Mesenchymal stem cell (in vitro differentiated cells and primary cell): Measurements from ENCODE around the gene AADAT.
A peak's percentile ranks its signal among the peaks of the same experiment; 100 is the strongest.

Experiments used
- DNase-seq: peaks from one replicate; pipeline ENCODE4 v3.0.0-alpha.2; 2013
- H2AFZ ChIP-seq: one replicate; pipeline ENCODE4 v1.6.1; 2013; ENCODE audit warnings: low read depth, mild to moderate bottlenecking, control low read depth, inconsistent platforms, low read length, moderate library complexity
- H2AK5ac ChIP-seq: 2 replicates; pipeline ENCODE4 v1.6.1; 2013; ENCODE audit warnings: low read length, moderate library complexity, mild to moderate bottlenecking, inconsistent platforms; ENCODE audit not compliant: severe bottlenecking
- H2BK120ac ChIP-seq: one replicate; pipeline ENCODE4 v1.6.1; 2013; ENCODE audit warnings: low read depth, mild to moderate bottlenecking, inconsistent platforms, low read length, moderate library complexity
- H2BK12ac ChIP-seq, 2 experiments: one replicate each; pipeline ENCODE4 v1.6.1; 2013; ENCODE audit warnings: inconsistent platforms in 2 of 2, low read length in 2 of 2, mild to moderate bottlenecking in 2 of 2, moderate library complexity in 2 of 2, control low read depth in 1 of 2
- H2BK15ac ChIP-seq: one replicate; pipeline ENCODE4 v1.6.1; 2013; ENCODE audit warnings: mild to moderate bottlenecking, low read depth, inconsistent platforms; ENCODE audit not compliant: poor library complexity, severe bottlenecking
- H2BK5ac ChIP-seq: 2 replicates; pipeline ENCODE4 v1.6.1; 2013; ENCODE audit warnings: low read depth, mild to moderate bottlenecking, low read length, control low read depth, inconsistent platforms; ENCODE audit not compliant: poor library complexity, severe bottlenecking
- H3K14ac ChIP-seq, 2 experiments: one replicate each; pipeline ENCODE4 v1.6.1; 2013; ENCODE audit warnings: inconsistent platforms in 2 of 2, low read length in 2 of 2, control low read depth in 1 of 2, mild to moderate bottlenecking in 1 of 2, moderate library complexity in 1 of 2
- H3K18ac ChIP-seq, 2 experiments: one replicate each; pipeline ENCODE4 v1.6.1; 2013; ENCODE audit warnings: inconsistent platforms in 2 of 2, low read length in 2 of 2, control low read depth in 1 of 2, low read depth in 1 of 2, mild to moderate bottlenecking in 1 of 2
- H3K23ac ChIP-seq, 2 experiments: one replicate each; pipeline ENCODE4 v1.6.1; 2013; ENCODE audit warnings: inconsistent platforms in 2 of 2, low read length in 2 of 2, mild to moderate bottlenecking in 2 of 2, moderate library complexity in 2 of 2, control low read depth in 1 of 2
- H3K27ac ChIP-seq: 2 replicates; pipeline ENCODE4 v1.5.1; 2013; ENCODE audit warnings: mild to moderate bottlenecking, moderate library complexity, low read length, control low read depth, inconsistent platforms; ENCODE audit not compliant: poor library complexity, severe bottlenecking
- H3K27me3 ChIP-seq, 2 experiments: 2 replicates each; pipeline versions ENCODE4 v1.6.1 to v1.7.0; 2013; ENCODE audit warnings: low read length in 2 of 2, mild to moderate bottlenecking in 2 of 2, moderate library complexity in 2 of 2, control low read depth in 1 of 2, inconsistent platforms in 1 of 2; ENCODE audit not compliant: control insufficient read depth in 1 of 2, insufficient read depth in 1 of 2
- H3K36me3 ChIP-seq, 2 experiments: 2 replicates each; pipeline versions ENCODE4 v1.6.1 to v1.7.0; 2013; ENCODE audit warnings: low read length in 2 of 2, control low read depth in 1 of 2, inconsistent platforms in 1 of 2, low read depth in 1 of 2, mild to moderate bottlenecking in 1 of 2; ENCODE audit not compliant: insufficient read depth in 2 of 2, control insufficient read depth in 1 of 2
- H3K4ac ChIP-seq, 2 experiments: one replicate each; pipeline ENCODE4 v1.6.1; 2013; ENCODE audit warnings: inconsistent platforms in 2 of 2, low read length in 2 of 2, mild to moderate bottlenecking in 2 of 2, moderate library complexity in 2 of 2, control low read depth in 1 of 2, low read depth in 1 of 2
- H3K4me1 ChIP-seq: 2 replicates; pipeline ENCODE4 v1.6.1; 2013; ENCODE audit warnings: low read depth, low read length, control low read depth; ENCODE audit not compliant: control insufficient read depth, insufficient read depth
- H3K4me2 ChIP-seq: 2 replicates; pipeline ENCODE4 v1.6.1; 2013; ENCODE audit warnings: low read length, mild to moderate bottlenecking, inconsistent platforms; ENCODE audit not compliant: poor library complexity, severe bottlenecking
- H3K4me3 ChIP-seq, 2 experiments: 2 replicates each; pipeline versions ENCODE4 v1.5.1 to v1.7.0; 2013; ENCODE audit warnings: low read length in 2 of 2, mild to moderate bottlenecking in 2 of 2, control low read depth in 1 of 2, low read depth in 1 of 2; ENCODE audit not compliant: insufficient read depth in 1 of 2
- H3K79me1 ChIP-seq: replicated peaks from 2 replicates; pipeline ENCODE4 v1.6.1; 2013; ENCODE audit warnings: mild to moderate bottlenecking, control low read depth, low read length, inconsistent platforms; ENCODE audit not compliant: poor library complexity, severe bottlenecking
- H3K9ac ChIP-seq: 2 replicates; pipeline ENCODE4 v1.7.0; 2013; ENCODE audit warnings: mild to moderate bottlenecking, low read length, moderate library complexity
- H3K9me3 ChIP-seq: 2 replicates; pipeline ENCODE4 v1.7.0; 2013; ENCODE audit warnings: mild to moderate bottlenecking, low read length; ENCODE audit not compliant: control insufficient read depth
- H4K8ac ChIP-seq: one replicate; pipeline ENCODE4 v1.6.1; 2013; ENCODE audit warnings: inconsistent platforms, mild to moderate bottlenecking, low read length, moderate library complexity
- H4K91ac ChIP-seq: one replicate; pipeline ENCODE4 v1.6.1; 2013; ENCODE audit warnings: mild to moderate bottlenecking, low read length, inconsistent platforms
- WGBS: methylation state at CpG from one replicate; pipeline ENCODE4 v1.1.7; 2013; ENCODE audit warnings: mixed read lengths; 5-methylcytosine and 5-hydroxymethylcytosine counted together

AADAT gene

DNA sequence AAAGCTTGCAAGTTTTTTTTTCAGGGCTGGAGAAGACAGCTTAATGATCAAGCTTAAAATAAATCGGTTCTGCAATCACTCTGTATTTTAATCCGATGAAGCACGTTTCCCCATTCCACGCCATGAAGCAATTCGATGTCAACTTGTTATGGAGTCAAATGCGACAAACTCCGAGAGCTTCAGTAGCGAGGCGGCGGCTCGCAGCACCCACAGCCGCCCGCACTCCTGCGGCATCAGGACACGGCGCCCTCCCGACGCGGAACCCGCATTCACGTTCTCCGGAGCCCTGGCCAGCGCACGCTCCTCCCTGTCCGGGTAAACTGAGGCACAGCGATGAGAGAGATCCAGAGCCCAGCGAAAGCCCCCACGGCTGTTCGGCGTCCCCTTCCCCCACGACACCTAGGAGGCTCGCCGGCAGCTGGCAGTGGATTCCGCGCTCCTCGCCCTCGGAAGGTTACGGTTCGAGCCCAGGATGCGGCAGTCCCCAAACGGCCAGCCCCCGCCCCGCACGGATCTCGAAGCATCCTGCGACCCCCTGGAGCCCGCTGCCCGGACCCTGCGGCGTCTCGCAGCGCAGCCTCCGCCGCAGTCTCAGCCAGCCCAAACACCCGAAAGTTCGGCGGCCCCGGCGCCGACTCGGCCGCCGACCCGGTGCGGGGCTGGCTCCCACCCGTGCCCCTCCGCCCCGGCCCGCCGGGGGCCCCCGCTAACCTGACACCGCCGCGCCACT lies 64.1 kb downstream of the AADAT start:
- H2AFZ ChIP-seq: peak overlapping the region; percentile 87
- peak overlapping the region; percentile 27 for H4K8ac ChIP-seq
- peaks cover 11% of the 10 kb centered on the region for H3K4me1 ChIP-seq
- H3K27ac ChIP-seq: no peak overlapping the region
- H3K4ac ChIP-seq: peak overlapping the region in 1 of 2 experiments; percentile 5
- peak overlapping the region; percentile 77 for H3K9ac ChIP-seq
- peak overlapping the region; percentile 86 for H2BK15ac ChIP-seq
- H3K4me3 ChIP-seq: peak overlapping the region; percentile 76 to 83
- H2BK5ac ChIP-seq: no peak overlapping the region
- peak overlapping the region in 1 of 2 experiments; percentile 35 for H3K14ac ChIP-seq
- H2BK120ac ChIP-seq: no peak overlapping the region
- no peak for DNase-seq
- WGBS: 5% methylated on average over 60 of the region's 74 CpGs
- no peak overlapping the region for H2AK5ac ChIP-seq
- H3K9me3 ChIP-seq: no peaks in the 10 kb centered on the region
- H2BK12ac ChIP-seq: peak overlapping the region in 1 of 2 experiments; percentile 67
- peak overlapping the region in 1 of 2 experiments; percentile 29 for H3K23ac ChIP-seq
- no peaks in the 10 kb centered on the region for H3K36me3 ChIP-seq
- no peak overlapping the region for H4K91ac ChIP-seq
- H3K79me1 ChIP-seq: peaks cover 2% of the 10 kb centered on the region
- peak overlapping the region; percentile 93 for H3K4me2 ChIP-seq
- H3K18ac ChIP-seq: peak overlapping the region; percentile 59 to 87
- peaks cover 0 to 4% of the 10 kb centered on the region in 2 experiments for H3K27me3 ChIP-seq

- Histone ChIP-seq H3K4me2 (no peak overlapping the region), H3K14ac (no peak overlapping the region), H2BK5ac (no peak overlapping the region), H3K9me3 (no peaks in the 10 kb centered on the region), H3K4me1 (peaks cover 7% of the 10 kb centered on the region), H3K18ac (no peak overlapping the region), H2BK15ac (no peak overlapping the region), H3K36me3 (no peaks in the 10 kb centered on the region), H3K4me3 (no peak overlapping the region), H2BK120ac (no peak overlapping the region), H2AK5ac (no peak overlapping the region), H3K9ac (no peak overlapping the region), H3K23ac (no peak overlapping the region), H2AFZ (no peak overlapping the region), H3K27me3 (no peaks in the 10 kb centered on the region), H4K8ac (no peak overlapping the region), H3K4ac (no peak overlapping the region), H3K27ac (no peak overlapping the region), H2BK12ac (no peak overlapping the region), H3K79me1 (peaks cover 5% of the 10 kb centered on the region), H4K91ac (no peak overlapping the region)
- DNase-seq: no peak
- 89% methylated on average over 2 of the region's 2 CpGs for WGBS
Measured at GRCh38 chr4:170022211-170022610, 67.5 kb downstream of the AADAT start.

- 85% methylated on average over 2 of the region's 3 CpGs for WGBS
- no peak overlapping the region for H3K27ac ChIP-seq
Measured at GRCh38 chr4:170017252-170017651, 72.5 kb downstream of the AADAT start.

DNA sequence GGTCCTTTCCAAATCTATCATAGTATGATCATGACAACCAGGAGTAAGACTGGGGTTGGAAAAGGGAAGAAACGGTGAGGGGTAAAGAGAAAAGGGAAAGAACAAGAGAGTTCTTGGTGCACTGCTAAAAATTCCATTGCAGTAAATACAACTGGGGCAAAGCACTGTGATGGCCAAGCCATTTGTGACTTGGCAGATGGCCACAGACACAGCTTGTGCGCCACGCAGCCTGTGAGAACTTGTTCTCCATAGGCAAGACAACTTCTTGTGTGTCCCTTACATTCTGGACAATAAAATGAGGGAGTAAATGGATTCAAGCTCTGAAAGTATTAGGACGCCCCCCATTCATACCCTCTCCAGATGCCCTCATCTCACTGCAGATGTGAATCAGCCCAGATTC lies 74.5 kb downstream of the AADAT start:
- no peaks in the 10 kb centered on the region for H3K9me3 ChIP-seq
- no peak overlapping the region for H3K23ac ChIP-seq
- WGBS: 94% methylated on average over 4 of the region's 4 CpGs
- H3K27ac ChIP-seq: no peak overlapping the region
- no peak overlapping the region for H2BK12ac ChIP-seq
- no peak overlapping the region for H3K4me3 ChIP-seq
- peaks cover 9% of the 10 kb centered on the region for H3K79me1 ChIP-seq
- no peak for DNase-seq
- H3K4me2 ChIP-seq: no peak overlapping the region
- H3K4ac ChIP-seq: no peak overlapping the region
- no peak overlapping the region for H4K8ac ChIP-seq
- H3K9ac ChIP-seq: no peak overlapping the region
- no peak overlapping the region for H2BK120ac ChIP-seq
- H3K36me3 ChIP-seq: no peaks in the 10 kb centered on the region
- H2AK5ac ChIP-seq: no peak overlapping the region
- no peak overlapping the region for H4K91ac ChIP-seq
- no peak overlapping the region for H2BK15ac ChIP-seq
- H3K14ac ChIP-seq: no peak overlapping the region
- H3K18ac ChIP-seq: no peak overlapping the region
- H3K27me3 ChIP-seq: no peaks in the 10 kb centered on the region
- no peaks in the 10 kb centered on the region for H3K4me1 ChIP-seq
- no peak overlapping the region for H2AFZ ChIP-seq
- no peak overlapping the region for H2BK5ac ChIP-seq

More at GRCh38 chr4:170017252-170017651, 72.5 kb downstream of the AADAT start:
- no peak overlapping the region for H2BK15ac ChIP-seq
- no peak overlapping the region for H2AK5ac ChIP-seq
- H3K27me3 ChIP-seq: no peaks in the 10 kb centered on the region
- H3K4me3 ChIP-seq: no peak overlapping the region
- H2AFZ ChIP-seq: no peak overlapping the region
- peaks cover 9% of the 10 kb centered on the region for H3K79me1 ChIP-seq
- no peak overlapping the region for H3K14ac ChIP-seq
- DNase-seq: no peak
- no peak overlapping the region for H3K4me2 ChIP-seq
- H3K9me3 ChIP-seq: no peaks in the 10 kb centered on the region
- no peak overlapping the region for H3K23ac ChIP-seq
- no peak overlapping the region for H4K8ac ChIP-seq
- H3K36me3 ChIP-seq: no peaks in the 10 kb centered on the region
- H4K91ac ChIP-seq: no peak overlapping the region
- no peak overlapping the region for H3K18ac ChIP-seq
- no peak overlapping the region for H2BK5ac ChIP-seq
- no peak overlapping the region for H2BK12ac ChIP-seq
- H3K9ac ChIP-seq: no peak overlapping the region
- no peak overlapping the region for H2BK120ac ChIP-seq
- no peak overlapping the region for H3K4ac ChIP-seq
- H3K4me1 ChIP-seq: no peaks in the 10 kb centered on the region
